HG02610 (cell line): ENCODE results near the gene CRMP1.

ENCODE experiments used
- ATAC-seq: cut with Tn5 transposase; IDR thresholded peaks from one replicate; pipeline ENCODE4 v1.9.1; 2021; ENCODE audit warnings: mild to moderate bottlenecking, moderate library complexity; ENCODE audit not compliant: unreplicated experiment

CRMP1 gene

GRCh38 chr4:5893004-5893580 is at the start of gene CRMP1:
TSS of gene CRMP1 (minus strand) at chr4:5893086. CDS start at chr4:5892969, 117 bp downstream.
- ATAC-seq, result no peak

- ATAC-seq, result no peak
Measured at GRCh38 chr4:5941601-5942000, 48.7 kb upstream of the CRMP1 start.

GRCh38 chr4:5940470-5941203 is 47.8 kb upstream of the CRMP1 start:
- ATAC-seq, result no peak

GRCh38 chr4:5933996-5934831 is 41.3 kb upstream of the CRMP1 start:
- ATAC-seq, result no peak

GRCh38 chr4:5933116-5933515 is 40.2 kb upstream of the CRMP1 start:
- no peak for ATAC-seq

GRCh38 chr4:5932035-5932568 is 39.2 kb upstream of the CRMP1 start:
- ATAC-seq, result no peak

GRCh38 chr4:5931526-5931925 is 38.6 kb upstream of the CRMP1 start:
- no peak for ATAC-seq

GRCh38 chr4:5930876-5931275 is 38.0 kb upstream of the CRMP1 start:
- ATAC-seq, result no peak

- ATAC-seq, result no peak
Measured at GRCh38 chr4:5930456-5930855, 37.6 kb upstream of the CRMP1 start.

GRCh38 chr4:5928844-5929420 is 36.0 kb upstream of the CRMP1 start:
- no peak for ATAC-seq

- no peak for ATAC-seq
Measured at GRCh38 chr4:5928274-5928673, 35.4 kb upstream of the CRMP1 start.

GRCh38 chr4:5927747-5928146 is 34.9 kb upstream of the CRMP1 start:
- ATAC-seq, result no peak

GRCh38 chr4:5927116-5927515 is 34.2 kb upstream of the CRMP1 start:
- ATAC-seq, result no peak

GRCh38 chr4:5926598-5926997 is 33.7 kb upstream of the CRMP1 start:
- no peak for ATAC-seq

- ATAC-seq, result no peak
Measured at GRCh38 chr4:5925419-5926200, 32.7 kb upstream of the CRMP1 start.

GRCh38 chr4:5924461-5925125 is 31.7 kb upstream of the CRMP1 start:
- ATAC-seq, result no peak

- ATAC-seq, result no peak
Measured at GRCh38 chr4:5923376-5923775, 30.5 kb upstream of the CRMP1 start.

GRCh38 chr4:5922556-5922955 is 29.7 kb upstream of the CRMP1 start:
- no peak for ATAC-seq

GRCh38 chr4:5921981-5922380 is 29.1 kb upstream of the CRMP1 start:
- no peak for ATAC-seq
